ENCODE data around the gene IL22RA2.

IL22RA2 gene

DNA sequence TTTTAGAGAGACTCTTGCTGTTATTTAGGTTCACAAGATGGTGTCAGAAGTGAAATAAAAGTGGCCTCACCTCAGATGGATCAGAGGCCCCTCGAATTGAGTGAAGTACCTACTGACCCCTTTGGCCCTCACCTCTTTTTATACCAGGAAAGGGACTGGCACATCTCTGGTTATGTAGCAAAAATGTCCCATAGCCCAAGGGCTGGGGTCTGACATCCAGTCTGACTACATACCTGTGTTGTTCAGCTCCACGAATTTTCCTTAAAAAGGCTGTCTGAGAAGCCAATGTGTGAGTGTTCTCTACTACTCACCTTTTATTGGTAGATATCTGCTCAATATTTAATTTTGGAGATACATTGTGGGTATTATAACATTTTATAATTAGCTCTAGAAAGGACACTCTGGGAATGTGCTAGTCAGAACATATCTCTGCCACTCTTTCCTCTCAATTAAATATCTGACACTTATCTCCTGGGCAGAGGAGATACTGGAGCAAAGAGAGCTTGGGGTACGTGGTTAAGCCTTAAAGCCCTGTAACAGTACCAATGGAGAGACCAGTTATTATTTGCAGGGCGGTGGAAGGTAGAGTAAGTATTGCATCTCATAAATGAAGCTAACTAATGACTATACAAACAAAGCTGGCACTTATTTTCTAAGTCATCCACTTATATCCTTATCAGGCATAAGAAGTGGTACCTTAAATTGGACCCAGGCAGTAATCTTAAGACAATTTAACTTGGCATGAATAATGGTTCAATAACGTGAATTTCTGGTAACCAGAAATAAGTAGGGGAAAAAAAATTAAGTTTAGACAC, 20.0 kb upstream of the IL22RA2 start:
- no peak for ATAC-seq

GRCh38 chr6:137192821-137193220, 19.4 kb upstream of the IL22RA2 start:
- no peak for ATAC-seq

DNA sequence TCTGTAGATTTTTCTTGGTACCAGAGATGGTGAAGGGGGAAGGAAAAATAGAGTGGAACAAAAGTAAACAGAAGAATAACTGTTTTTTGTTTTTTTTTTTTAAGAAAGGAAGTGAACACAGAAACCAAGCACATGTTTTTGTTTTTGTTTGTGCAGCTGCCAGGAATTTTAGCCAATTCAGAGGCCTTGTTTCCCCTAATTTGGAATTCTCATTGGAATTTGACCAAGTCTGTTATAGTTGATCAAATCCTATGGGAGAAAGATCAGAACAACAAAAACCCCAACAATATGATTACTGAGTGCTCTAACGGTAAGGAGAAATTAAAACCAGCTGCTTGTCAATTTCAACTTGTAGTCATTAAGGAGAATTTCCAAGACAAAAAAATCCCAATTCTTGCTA, 18.2 kb upstream of the IL22RA2 start:
- ATAC-seq = no peak

DNA sequence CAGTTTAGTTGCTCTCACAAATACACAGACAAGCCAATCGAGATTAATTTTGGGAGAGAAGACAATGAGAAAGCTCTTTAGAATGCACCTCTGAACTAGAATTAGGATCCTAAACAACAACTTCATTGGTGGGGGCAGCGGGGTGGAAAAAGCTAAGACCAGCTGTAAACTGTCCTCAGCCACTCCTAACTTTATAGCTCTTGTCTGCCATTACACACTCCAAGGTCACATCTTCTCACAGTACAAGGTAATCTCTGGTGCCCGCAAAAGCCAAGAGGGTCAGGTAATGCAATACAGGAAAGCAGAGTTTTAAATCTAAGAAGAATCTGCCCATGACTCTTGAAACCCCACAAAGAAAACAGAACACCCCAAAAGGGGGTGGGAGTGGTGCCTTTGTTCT, 17.8 kb upstream of the IL22RA2 start:
- no peak for ATAC-seq

DNA sequence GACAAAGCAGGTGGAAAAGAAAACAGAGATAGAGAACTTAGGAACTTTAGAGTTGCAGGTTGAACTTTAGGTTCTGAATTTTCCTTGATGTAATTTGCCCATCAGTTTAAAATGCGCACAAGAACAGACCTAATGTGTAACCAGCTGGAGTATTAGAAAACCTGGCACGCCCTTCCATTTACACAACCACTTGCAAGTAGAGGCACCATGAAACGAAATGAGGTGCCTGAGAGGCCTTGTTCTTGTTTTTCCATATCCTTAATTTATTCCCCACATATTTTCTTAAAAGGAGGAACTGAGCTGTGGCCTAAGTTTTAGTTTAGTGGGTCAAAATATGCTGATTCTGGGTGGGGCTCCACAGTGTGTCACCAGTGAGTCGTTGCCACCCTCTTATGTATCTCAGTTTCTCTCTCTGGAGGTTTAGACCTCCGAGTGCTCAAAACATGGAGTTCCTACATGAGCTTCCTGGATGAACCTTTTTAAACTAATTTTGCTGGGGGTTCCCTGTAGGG, 17.2 kb upstream of the IL22RA2 start:
- ATAC-seq = no peak

- no peak for ATAC-seq
Observed at GRCh38 chr6:137188855-137189254, 15.4 kb upstream of the IL22RA2 start.

- no peak for ATAC-seq
Observed at GRCh38 chr6:137185290-137185689, 11.8 kb upstream of the IL22RA2 start.

GRCh38 chr6:137182654-137183073, 9.2 kb upstream of the IL22RA2 start:
- ATAC-seq = no peak

DNA sequence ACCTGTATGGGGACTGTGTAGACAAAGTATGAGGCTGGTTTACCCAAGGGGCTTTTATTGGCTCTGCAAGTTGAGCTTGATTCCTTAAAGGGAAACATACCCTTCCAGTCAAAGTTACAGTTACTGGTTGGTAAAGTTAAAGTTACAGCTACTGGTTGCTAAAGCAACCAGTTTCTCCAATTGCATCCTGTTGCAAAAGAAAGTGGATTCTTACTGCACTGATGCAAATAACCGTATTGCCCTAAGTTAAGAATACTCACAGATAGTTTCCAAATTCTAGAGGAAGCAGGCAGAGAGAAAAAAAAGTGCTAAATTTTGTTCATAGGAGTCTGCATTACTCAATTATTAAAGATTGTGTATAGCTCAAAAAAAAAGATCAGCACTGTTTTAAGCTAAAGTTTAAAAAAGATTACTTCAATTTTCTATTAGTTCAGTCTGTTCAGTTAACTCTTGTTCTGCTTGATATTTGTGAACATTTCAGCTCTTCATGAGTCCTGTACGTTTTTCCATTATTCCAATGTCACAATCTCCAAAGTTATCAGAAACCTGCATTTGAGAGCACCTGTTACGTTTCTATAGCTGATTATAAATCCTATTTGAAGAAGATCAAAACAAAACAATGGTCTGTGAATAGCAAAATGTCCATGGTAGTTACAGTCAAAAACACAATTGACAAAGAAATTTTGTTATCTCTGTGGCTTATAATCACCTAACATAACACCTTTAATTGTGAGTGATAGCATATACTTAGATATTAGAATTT, 8.6 kb upstream of the IL22RA2 start:
- ATAC-seq = no peak

DNA sequence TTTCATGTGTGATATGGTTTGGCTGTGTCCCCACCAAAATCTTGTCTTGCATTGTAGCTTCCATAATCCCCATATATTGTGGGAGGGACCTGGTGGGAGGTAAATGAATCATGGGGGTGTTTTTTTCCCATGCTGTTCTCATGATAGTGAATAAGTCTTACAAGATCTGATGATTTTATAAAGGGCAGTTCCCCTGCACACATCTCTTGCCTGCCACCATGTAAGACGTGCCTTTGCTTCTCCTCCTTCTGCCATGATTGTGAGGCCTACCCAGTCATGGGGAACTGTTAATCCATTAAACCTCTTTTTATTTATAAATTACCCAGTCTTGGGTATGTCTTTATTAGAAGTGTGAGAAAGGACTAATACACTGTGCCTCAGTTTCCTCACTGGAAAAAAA, 4.2 kb upstream of the IL22RA2 start:
- no peak for ATAC-seq

- no peak for ATAC-seq
Observed at GRCh38 chr6:137176729-137177128, 3.3 kb upstream of the IL22RA2 start.

- no peak for ATAC-seq
Observed at GRCh38 chr6:137175868-137176245, 2.4 kb upstream of the IL22RA2 start.

GRCh38 chr6:137175157-137175867, 1.9 kb upstream of the IL22RA2 start:
- no peak for ATAC-seq

GRCh38 chr6:137172734-137173431, 561 bp downstream of the IL22RA2 start:
- ATAC-seq = no peak

- no peak for ATAC-seq
Observed at GRCh38 chr6:137171824-137172733, 1.4 kb downstream of the IL22RA2 start.

DNA sequence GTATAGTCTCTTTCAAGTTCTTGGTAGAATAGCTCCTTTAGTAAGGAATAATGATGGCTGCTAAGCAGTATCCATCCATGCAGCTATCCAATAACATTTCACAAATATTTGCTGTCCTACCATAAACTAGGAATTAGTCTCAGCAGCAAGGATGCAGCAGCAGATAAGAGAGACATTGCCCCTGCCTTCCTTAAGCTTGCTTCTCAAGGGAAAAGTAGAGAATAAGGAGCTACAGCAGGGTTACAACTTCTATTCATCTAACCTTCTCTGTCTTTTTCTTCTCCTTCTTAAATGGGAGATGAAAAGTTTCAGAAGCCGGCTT, 2.4 kb downstream of the IL22RA2 start:
- ATAC-seq = no peak

DNA sequence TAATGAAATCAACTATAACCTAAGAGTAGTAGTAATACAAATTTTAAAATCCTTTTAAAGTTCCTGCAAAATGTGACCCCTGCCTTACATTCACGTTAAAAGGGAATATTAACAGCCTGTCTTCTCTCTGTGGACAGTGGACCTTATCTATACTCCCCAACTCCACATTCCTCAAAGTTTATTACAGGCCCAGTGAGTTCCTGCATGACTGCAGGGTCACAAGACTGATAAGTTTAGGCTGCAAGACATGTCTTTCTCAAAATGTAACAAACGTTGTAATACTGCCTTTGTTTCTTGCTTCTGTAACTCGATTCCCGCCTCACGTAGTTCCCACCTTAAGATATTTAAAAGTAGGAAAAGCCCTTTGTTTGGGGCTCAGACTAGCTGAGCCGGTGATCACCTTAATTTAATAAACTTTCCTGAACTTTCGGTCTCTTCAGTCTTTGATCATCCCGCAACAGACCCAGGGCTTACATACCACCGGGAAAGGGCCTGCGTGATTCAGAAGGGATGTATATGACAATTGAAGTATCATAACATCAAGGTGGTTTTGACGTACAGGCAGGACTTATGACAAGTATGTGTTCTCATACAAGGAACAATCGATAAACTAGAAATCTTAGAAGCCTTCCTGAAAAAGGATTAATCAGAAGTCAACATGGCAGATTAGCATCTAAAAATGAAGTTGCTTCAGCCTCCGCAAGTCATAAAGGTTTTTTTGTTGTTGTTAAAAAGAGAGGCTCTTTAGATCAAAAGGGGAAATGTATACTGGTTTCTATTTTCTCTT, 3.0 kb downstream of the IL22RA2 start:
- ATAC-seq = no peak

DNA sequence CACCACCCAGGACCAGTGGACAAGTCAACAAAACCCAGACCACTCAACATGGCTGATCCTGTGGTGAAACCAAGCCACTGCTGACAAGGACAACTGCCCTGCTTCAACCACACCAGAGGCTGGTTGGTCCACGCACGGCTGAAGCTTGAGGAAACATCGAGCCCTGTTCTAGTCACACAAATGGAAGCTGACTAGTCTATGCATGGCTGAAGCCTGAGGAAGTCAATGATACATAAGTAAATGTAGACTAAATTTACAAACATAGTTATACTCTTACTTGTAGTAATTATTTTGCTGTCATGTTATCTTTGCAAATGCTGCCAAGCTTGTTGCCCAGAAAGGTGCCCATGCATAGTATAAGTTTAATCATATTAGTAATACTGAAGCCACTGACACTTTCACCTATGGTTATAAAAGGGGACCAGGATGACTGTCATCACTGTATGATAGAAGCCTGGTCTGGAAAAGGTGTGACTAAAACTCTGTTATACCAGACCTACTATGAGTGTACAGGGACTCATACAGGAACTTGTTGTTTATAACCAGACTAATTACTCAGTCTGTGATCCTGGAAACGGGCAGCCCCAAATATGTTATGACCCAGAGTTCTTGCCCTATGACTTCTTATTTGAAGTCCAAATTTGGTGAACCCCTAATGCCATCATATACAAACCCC, 5.6 kb downstream of the IL22RA2 start:
- peak; percentile 42 to 54 for ATAC-seq

DNA sequence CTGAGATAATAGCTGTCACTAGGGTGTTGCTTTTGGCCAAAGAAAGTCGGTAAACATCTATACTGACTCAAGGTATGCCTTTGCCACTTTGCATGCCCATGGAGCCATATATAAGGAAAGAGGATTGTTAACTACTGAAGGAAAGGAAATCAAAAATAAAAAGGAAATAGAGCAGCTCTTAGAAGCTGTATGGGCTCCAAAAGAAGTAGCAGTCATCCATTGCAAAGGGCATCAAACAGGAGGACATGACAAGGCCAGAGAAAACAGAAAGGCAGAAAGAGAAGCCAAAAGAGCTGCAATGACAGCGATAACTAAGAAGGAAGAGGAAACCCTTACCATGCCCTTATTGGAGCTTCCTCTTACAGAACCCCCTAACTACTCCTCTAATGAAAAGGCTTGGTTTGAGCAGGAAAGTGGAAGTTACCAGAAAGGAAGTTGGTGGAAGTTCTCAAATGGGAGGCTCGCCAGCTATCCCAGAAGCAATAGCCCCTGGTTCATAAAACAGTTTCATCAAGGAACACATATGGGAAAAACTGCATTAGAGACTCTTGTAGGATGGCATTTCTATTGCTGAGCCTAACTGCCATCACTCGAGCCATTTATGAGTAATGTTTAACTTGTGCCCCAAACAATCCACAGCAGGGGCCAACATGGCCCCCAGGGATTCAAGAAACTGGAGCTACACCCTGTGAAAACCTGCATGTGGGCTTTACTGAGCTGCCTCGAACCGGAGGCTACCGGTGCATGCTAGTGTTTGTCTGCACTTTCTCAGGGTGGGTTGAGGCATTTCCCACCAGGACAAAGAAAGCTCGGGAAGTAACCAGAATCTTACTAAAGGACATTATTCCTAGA, 7.0 kb downstream of the IL22RA2 start:
- ATAC-seq = no peak

All from activated CD4-positive, CD25-positive, alpha-beta regulatory T cell treated with anti-CD3 and anti-CD28 coated beads, Interleukin-2, amount 50 U/mL, for 24 hours (primary cell).